Stromal cell of bone marrow (primary cell): Measurements from ENCODE around the gene GMPR2.

Experiments used
- DNase-seq: peaks from one replicate; pipeline ENCODE4 v3.0.0-alpha.2; 2012; ENCODE audit warnings: low read depth

Gene GMPR2

DNA sequence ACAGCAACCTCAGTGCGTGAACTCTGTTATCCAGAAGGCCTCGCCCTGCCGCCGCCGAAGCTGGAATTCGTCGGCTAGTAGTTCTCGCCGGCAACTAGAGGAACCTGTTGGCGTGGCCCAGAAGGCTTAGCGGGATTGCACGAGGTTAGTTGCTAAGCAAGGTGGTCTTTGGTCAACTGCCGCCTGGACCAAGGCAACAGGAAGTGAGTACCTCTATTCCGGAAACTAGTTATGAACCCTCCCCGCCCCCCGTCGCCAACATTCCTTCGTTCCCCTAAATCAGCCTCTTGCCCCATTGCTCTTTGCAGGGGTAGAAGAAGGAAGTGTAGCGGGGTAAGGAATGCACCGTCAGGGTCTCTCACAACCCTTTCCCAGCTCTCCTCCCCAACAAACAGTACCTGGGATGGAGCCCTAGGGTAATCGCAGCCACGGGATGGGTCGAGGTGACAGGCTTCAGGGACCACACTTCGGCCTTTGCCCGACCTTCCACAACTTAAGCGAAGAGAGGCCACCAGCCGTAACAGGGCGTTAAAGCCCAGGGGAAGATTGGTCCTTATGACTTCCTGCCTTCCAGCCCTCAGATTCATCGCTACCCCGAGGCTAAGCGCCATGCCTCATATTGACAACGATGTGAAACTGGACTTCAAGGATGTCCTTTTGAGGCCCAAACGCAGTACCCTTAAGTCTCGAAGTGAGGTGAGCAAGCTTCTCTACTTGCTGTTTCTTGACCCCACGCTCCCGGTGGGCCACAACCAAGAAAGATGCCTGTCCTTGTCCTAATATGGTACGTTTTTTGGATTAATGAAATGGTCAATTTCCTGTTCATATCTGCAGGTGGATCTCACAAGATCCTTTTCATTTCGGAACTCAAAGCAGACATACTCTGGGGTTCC, at the start of gene GMPR2:
GMPR2 (plus strand) TSS at position 285 of the 893 bp plus-strand sequence; CDS start at position 610, 325 bp downstream.
- no peak for DNase-seq

DNA sequence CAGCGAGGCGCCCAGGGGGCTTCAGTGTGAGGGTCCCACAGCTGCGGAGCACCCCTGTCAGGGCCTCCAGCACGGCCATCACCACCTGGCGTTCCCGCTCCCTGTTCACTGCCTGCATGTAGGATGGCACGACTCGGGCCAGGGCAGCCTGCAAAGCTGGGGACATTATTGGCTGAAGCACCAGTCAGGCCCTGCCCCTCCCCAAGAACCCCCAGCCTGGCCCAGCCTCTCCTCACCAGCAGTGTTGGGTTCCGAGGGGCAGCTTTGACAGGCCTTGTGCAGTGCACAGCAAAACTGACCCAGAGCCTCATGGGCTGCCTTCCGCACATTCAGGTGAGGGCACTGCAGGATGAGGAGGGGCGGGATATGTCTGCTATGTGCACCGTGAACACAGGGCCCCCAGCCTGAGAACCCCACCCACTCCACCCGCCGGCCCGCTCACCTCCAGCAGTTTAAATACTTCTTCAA, 49.7 kb upstream of the GMPR2 start:
- no peak for DNase-seq

DNA sequence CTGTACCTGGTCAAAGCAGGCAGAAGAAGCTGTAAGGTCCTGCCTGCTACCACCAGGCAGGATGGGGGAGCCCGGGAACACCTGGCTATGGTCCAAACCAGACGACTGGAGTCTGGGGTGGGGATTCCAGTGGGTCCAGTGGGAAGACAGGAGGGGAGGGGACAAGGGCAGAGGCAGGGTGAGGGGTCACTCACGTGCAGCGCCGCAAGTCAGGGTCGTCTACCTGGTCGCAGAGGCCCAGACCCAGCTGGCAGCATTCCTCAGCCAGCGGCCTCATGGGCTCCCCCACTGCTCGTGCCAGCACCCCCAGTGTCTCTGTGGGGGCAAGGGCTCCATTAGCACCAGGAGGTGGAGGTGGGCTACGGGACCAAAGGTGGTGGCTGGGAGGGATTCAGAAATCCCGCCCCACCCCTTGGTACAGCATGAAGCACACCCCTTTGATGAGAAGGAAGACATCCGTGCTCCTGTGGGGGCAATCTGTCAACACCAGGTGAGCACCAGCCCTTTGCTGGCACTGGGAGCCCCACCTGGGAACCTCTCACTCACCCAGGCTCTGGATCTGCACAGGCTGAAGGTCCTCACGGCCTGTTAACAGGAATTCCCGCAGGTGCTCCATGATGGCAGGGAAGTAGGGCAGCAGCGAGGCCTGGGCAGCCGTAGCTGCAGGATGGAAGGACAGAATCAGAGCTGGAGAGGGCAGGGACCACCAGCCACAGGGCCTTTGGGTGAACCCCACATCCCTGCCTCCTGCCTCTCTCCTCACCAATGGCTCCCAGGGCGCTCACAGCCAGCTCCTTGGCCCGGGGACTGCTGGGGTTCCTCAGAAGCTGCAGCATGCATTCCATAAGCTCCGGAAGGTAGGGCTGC, 48.4 kb upstream of the GMPR2 start:
- no peak for DNase-seq

DNA sequence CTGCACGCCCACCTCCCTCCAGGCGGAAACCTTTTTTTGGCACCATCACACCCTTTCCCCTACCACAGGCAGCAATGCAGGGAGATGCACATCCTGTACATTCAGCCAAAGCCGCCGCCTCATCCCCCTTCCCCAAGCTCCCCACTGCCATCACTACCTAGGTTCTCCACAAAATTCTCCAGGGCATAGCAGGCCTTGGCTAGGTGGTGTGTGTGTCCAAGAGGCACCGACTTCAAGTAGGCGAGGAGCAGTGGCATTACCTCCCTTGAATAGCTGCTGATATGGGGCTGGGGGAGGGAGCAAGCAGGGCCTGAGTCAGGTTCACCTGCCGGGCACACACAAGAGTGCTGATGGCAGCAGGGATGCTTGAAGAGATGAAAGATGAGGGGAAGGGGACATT, 47.7 kb upstream of the GMPR2 start:
- no peak for DNase-seq

DNA sequence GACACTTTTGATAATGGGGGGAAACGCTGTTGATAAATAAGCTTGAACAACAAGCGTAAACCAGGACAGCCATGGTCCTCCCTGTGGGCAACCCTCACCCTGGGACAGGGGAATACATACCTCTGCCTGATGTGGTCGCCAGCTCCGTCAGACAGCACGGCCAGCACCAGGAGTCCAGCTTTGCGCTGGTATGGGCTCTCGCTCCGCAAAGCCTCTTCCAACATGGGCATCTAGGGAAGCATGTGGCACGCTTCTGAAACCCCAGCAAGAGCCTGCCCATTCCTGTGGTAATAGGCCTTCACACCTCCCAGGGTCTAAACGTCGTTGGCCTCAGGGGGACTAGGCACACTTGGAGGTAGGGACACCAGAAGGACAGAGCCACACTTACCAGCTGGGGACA, 47.0 kb upstream of the GMPR2 start:
- no peak for DNase-seq

DNA sequence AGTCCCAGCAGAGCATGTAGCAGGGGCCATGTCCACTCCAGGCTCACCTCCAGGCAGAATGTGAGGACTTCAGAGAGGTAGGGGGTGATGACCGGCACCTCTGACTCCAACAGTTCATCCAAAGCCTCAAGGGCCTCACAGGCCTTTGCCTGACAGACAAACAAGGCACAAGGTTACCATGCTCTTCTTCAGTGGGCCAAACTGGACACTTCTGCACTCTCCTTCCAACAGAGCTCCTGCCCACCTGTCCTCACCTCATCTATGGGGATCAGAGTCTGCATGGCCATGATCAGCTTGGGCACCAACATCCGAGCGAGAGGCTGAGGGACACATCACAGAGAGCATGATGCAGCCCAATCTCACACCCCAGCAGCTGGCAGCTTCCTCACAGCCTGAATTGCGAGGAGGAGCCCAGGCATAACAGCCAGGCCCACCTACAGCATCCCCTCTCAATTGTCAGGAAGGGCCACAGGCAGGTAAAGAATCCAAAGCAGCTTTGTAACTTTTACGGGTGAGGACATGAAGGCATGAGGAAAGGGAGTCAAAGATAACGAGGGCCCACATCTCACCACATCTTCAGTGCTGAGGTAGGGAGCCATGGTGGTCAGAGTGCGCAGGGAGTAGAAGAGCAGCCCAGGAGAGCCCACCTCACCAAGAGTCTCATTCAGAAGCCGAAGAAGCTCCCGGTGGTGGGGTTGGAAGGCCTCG, 45.7 kb upstream of the GMPR2 start:
- DNase-seq: no peak

DNA sequence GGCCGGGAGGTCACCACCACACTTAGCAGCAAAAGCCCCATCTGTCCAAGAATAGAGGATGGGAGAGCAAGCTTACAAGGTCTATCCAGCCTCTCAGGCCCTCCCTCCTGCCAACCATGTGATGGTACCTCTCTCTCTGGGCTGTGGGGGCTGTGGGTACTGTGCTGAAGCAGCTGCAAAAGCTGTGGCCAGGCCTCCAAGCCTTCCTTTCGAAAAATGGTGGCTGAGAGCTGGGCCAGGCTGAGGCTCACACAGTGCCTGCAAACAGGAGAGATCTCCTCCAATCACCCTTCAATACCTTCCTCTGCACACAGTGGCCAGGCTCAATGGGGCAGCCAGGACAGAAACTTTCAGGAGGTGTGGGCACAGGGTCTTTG, 45.2 kb upstream of the GMPR2 start:
- DNase-seq: no peak

DNA sequence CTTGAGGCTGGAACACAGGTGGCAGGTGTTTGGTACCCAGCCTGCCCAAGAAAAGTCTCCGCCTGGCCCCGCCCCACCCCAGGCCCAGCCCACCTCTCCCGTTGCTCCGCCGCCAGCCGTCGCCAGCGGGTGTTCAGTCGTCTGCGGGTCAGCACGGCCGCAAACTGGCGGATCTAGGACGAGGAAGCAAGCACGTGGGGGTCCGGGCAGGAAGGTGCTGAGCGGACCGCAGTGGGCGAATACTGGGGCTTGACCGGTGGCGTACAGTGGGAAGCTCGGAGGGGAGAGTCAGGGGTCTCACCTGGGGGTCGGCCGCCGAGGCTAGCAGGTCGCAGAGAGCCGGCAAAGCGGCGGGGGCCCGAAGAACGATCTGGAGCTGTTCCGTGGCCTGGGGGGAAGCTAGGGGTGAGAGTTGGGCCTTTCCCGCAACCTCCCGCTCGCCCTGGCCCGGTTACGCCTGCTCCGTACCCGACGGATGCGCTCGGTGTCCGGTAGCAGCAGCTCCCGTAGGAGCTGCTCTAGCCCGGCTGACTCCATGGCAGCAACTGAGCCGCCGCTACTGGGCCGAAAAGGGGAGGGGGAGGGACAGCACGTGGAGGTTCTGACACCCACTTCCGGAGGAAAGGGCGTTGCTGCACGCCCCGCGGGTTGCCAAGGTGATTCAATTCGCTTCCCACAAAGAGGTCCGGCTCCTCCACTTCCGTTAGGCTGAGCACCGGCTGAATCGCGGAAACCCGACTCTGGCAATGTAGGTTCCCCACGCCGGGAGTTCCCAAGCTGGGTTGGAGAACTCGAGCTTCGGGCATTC, 44.3 kb upstream of the GMPR2 start, which contains the start of gene IPO4:
IPO4 (minus strand) TSS at position 566 of the 808 bp plus-strand sequence; CDS start at position 537, 29 bp downstream.
- DNase-seq: peak; percentile 95

DNA sequence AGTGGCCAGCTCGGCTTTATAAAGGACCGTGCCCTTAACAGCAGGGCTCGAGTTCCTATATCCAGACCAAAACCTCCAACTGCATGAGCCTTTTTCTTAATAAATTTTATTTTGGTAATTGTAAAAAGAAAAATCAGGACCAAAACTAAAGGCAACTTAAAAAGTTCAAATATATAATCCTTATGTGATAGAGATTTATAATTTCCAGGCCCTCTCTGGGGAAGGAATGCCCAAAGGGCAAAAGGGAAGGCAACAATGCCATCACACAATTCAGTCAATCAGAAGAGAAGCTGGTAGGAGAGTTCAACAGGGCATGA, 43.7 kb upstream of the GMPR2 start:
- DNase-seq: no peak

DNA sequence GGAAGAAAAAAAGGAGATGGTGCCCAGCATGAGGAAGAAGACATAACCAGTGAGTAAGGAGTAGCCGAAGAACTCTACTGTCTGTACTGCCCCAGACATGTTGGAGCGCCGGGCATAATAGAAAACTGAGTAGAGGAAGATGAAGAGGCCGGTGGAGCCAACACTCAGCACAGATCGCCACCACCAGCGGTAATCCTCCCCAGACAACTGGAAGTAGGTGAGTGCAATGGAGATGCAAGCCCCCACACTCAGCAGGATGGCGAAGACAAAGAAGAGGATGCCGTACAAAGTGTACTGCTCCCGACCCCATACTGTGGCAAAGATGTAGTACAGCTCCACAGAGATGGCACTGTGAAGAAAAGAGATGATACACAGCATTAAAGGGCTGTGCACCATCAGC, 43.3 kb upstream of the GMPR2 start:
- DNase-seq: no peak

DNA sequence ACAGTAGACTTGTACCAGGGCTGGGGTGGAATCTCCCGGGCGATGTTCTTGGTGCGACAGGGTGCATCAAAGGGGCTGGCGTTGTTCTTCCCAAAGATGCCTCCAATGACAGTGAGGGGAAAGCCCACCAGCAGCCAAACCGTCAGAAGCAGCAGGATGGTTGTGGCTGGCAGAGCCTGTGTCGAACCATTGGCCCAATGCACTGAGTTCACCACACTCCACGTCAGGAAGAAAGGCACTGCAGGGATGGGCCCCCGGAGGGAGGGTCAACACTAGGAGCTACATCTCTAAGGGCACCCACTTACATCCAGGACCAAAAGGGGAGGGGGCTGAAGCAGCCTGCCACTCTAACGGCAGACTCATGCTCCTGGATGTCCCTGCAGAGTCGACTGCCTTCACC, 42.3 kb upstream of the GMPR2 start:
- no peak for DNase-seq

DNA sequence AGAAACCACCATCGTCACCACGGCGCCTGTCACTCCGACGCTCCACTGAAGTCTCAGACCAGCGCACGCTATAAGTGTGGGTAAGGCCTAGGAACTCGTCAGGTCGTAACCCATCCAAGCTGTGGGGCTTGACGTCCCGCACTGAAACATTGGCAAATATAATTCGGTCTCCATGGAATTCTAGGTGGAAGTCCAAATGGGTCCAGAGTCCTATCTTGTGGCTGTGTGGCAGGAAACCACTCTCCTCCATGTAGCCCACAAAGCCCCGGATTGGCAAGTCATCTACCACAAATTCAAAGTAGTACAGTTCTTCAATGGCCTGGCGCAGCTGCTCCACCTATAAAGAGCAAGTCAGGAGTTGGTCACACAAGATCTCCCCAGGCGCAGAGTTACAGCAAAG, 39.8 kb upstream of the GMPR2 start:
- DNase-seq: no peak

DNA sequence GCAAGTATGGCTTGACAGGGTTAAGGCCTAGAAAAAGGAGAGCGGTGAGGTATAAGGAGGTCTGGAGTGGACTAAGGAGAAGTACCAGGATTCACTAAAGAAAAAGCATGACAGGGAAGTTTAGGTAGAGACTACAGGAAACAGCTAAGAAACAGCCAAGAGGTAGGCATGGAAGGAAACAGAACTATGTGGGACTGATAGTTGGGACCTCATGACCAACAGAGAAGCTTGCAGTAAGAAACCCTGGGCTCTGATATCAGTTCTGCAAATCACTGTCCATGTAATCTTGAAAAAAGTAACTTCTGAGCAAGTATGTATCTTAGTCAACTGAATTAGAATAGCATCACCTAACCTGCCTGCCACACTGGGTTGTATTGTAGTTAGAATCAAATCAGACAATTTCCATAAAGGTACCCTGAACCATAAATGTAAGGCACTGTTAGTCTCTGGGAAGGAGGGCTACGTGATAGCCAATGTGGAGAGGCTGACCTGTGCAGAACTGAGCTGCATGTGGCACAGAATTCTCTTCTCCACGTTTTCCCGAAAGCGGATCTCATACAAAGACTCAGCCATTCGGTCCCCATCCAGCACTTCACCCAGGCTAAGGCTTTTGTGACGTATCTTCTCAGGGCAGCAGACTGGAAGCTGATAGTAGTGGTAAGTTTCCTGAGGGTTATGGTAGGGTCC, 38.4 kb upstream of the GMPR2 start:
- DNase-seq: no peak

DNA sequence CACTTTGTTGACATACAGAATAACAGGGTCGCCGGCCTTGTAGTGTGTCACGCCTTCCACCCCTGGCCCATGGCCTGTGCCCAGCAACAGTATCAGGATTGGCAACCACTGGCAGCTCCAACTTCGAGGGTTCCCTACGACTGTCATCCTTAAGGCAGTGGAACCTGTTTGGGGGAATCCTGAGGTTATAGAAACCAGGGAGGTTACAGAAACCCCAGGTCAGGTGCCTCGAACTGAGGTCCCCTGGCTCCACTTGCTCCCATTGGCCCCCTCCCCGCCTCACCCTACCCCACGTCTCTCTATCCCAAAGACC, 37.9 kb upstream of the GMPR2 start:
- no peak for DNase-seq

DNA sequence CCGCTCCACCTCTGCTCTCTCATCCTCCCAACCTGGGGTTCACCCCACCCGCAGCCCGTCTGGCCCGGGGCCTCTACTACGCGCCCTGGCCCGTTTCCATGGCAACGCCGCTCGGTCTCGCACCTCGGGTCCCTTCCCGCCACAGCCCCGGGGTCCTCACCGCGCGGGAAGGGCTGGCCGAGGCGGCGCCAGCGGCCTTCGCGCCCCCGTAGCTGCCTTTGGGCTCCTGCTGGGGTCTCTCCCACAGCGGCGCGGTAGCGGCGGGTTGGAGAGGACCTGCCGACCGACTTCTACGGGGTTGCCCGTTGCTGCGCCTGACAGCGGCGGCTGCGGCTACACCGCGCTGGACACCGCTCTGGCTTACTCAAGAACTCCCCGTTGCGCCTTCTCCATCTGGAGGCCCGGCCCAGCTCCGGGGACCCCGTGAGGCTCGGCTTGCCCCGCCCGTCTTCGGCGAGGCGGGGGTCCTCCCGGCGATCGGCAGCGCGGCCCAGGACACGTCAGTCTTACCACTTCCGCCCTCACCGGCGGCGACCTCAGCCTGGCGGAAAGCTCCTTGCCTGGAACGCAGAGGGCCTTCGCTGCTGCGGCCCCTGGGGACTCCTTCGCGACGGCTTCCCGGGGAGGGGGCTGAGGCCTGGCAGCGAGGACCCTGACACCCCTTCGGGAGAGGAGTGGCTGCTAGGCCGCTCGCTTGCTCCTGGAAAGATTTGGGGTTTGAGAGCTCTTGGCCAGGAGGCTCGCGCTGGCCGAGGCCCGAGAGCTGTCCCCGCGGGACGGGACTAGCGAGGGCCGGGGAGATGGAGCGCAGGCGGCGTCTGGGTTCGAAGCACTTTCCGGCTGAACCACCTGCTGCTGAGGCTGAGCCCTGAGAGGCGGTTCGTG, 37.3 kb upstream of the GMPR2 start, which contains the start of gene TM9SF1:
TM9SF1 (minus strand) TSS at position 256 of the 885 bp plus-strand sequence. CDS start 422 bp downstream, outside the sequence.
- DNase-seq: peak; percentile 72

DNA sequence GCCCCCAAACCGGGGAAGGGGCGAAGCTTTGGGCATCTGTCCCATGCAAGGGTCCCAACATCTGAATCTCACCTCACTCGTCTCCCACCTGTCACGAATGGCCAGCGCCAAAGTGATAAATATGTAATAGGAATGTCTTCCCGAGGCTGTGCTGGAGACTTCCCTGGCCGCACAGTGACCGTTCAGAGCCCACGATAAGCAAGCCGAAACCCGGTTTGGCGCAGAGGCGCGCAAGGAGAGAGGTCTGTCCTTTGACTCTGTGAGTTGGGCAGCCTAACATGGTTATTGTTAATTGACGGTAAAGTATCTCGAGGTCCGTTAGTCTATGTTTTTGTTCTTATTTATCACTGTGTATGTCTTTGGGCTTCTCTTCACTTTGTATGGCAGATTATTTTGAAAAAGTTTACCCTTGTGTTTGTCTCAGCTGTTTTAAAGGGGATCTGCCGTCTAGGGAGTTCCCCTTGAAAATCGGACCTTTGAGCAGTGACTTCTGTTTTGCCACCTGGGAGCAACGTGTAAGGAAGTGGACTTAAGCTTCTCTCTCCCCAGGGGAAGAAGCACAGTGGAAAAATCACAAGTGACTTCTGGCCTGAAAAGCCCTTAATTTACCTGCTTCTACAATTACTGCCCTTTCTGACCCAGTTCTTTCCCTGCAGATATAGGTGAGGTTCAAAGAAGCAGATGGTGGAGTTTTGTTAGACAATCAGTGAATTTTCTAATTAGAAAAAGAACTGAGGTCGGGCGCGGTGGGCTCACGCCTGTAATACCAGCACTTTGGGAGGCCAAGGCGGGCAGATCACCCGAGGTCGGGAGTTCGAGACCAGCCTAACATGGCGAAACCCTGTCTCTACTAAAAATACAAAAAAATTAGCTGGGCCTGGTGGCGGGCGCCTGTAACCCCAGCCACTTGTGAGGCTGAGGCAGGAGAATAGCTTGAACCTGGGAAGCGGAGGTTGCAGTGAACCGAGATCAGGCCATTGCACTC, 36.4 kb upstream of the GMPR2 start:
- no peak for DNase-seq

DNA sequence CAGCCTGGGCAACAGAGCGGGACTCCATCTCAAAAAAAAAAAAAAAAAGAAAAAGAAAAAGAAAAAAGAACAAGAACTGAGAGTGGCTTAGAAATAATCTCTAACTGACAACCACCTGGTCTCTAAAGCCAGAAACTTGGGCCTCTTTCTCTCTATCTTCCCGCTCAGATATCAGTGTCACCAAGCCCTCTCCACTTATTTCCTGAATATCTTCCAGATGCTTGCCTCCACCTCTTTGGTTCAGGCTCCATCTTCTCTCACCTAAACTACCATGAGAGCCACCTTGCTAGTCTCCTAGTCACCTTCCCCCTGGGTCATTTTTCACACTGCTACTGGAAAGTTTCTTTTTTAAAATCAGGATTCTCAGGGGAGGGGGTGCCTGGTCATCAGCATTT, 35.7 kb upstream of the GMPR2 start:
- no peak for DNase-seq

DNA sequence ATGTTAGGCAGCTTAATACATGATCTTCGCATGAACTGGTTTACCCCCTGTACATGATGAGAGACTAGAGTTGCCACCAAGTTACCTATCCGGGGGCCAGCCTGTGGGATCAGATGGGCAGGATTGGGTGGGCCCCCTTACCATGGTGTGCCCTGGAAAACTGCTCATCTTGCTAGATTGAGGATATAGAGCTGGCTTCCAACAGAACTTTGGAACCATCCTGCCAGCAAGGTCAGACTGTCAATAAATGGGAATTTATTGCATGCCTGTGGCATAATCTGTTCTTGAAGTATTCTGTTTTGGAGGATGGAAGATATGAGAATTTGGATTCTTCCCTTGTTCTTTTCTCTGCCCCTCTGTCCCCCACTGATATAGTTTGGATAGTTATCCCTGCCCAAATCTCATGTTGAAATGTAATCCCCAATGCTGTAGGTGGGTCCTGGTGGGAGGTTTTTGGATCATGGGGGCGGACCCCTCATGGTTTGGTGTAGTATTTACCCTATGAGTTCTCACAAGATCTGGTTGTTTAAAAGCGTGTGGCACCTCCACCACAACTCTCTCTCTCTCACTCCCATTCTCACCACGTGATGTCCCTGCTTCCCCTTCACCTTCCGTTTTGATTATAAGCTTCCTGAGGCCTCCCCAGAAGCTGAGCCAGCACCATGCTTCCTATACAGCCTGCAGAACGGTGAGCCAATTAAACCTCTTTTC, 33.8 kb upstream of the GMPR2 start:
- DNase-seq: no peak
